ENCODE measurements around the gene ZNF292.
"Not testable (repeated sequence)": the region's sequence is repeated elsewhere in the genome, so short reads cannot be mapped to it uniquely, and the experiment has no call there.

The ZNF292 gene

GRCh38 chr6:87155842-87156815 lies 764 bp downstream of the ZNF292 start:
- no peak for TF ChIP-seq CTCF (IDR thresholded peaks at IDR 0.05; ENCODE audit: borderline replicate concordance, control extremely low read depth, extremely low read depth, insufficient read depth, missing control alignments)

GRCh38 chr6:87157596-87157995 lies 2.2 kb downstream of the ZNF292 start:
- DNase-seq (ENCODE audit: low spot score); in situ Hi-C loops (cut with MboI; ENCODE audit: low sequenced_read_pairs, unreplicated experiment): not testable (repeated sequence)

More at GRCh38 chr6:87155842-87156815, 764 bp downstream of the ZNF292 start:
- DNase-seq (ENCODE audit: low spot score), result peak; percentile 47
- in situ Hi-C loops (cut with MboI; ENCODE audit: low sequenced_read_pairs, unreplicated experiment), result no loop called here

GRCh38 chr6:87161299-87161698 lies 5.9 kb downstream of the ZNF292 start:
- TF ChIP-seq CTCF (IDR thresholded peaks at IDR 0.05; ENCODE audit: borderline replicate concordance, control extremely low read depth, extremely low read depth, insufficient read depth, missing control alignments), result no peak
- no peak for DNase-seq (ENCODE audit: low spot score)
- in situ Hi-C loops (cut with MboI; ENCODE audit: low sequenced_read_pairs, unreplicated experiment), result no loop called here

- in situ Hi-C loops (cut with MboI; ENCODE audit: low sequenced_read_pairs, unreplicated experiment), result no loop called here
- TF ChIP-seq CTCF (IDR thresholded peaks at IDR 0.05; ENCODE audit: borderline replicate concordance, control extremely low read depth, extremely low read depth, insufficient read depth, missing control alignments), result no peak
- DNase-seq (ENCODE audit: low spot score), result no peak
Observed at GRCh38 chr6:87164004-87164403, 8.6 kb downstream of the ZNF292 start.

- in situ Hi-C loops (cut with MboI; ENCODE audit: low sequenced_read_pairs, unreplicated experiment), result no loop called here
- DNase-seq (ENCODE audit: low spot score), result no peak
- TF ChIP-seq CTCF (IDR thresholded peaks at IDR 0.05; ENCODE audit: borderline replicate concordance, control extremely low read depth, extremely low read depth, insufficient read depth, missing control alignments), result no peak
Observed at GRCh38 chr6:87164506-87164905, 9.1 kb downstream of the ZNF292 start.

GRCh38 chr6:87165185-87165584 lies 9.8 kb downstream of the ZNF292 start:
- in situ Hi-C loops (cut with MboI; ENCODE audit: low sequenced_read_pairs, unreplicated experiment), result no loop called here
- no peak for DNase-seq (ENCODE audit: low spot score)
- no peak for TF ChIP-seq CTCF (IDR thresholded peaks at IDR 0.05; ENCODE audit: borderline replicate concordance, control extremely low read depth, extremely low read depth, insufficient read depth, missing control alignments)

- in situ Hi-C loops (cut with MboI; ENCODE audit: low sequenced_read_pairs, unreplicated experiment), result no loop called here
Observed at GRCh38 chr6:87171938-87172633, 16.7 kb downstream of the ZNF292 start.

More at GRCh38 chr6:87171938-87172633, 16.7 kb downstream of the ZNF292 start:
- no peak for TF ChIP-seq CTCF (IDR thresholded peaks at IDR 0.05; ENCODE audit: borderline replicate concordance, control extremely low read depth, extremely low read depth, insufficient read depth, missing control alignments)
- no peak for DNase-seq (ENCODE audit: low spot score)

Measured in GM13976 (cell line).